Measurements from ENCODE around the gene TNIP1. TPM values are rescaled to one million over a fixed set of nuclear protein-coding genes. Genes with fewer than 3 reads are reported as not detected.

Gene TNIP1
- total RNA-seq, 2 experiments from 2014 or later, result 132 to 138 TPM

GRCh38 chr5:151038801-151039238, 42.0 kb downstream of the TNIP1 start:
- no peak overlapping the region for H3K4me3 Mint-ChIP-seq
- no peak for DNase-seq
- ChIA-PET POLR2A (no interaction called here), CTCF (interaction anchor here (0.8 to 1.6 kb wide), 3 partner anchors 9 to 77 kb away, joined by 4 to 6 read pairs (median 4); no protein-coding TSS in a partner anchor)
- no peaks in the 10 kb centered on the region for H3K9me3 Mint-ChIP-seq (ENCODE audit: insufficient read depth)
- H3K27ac Mint-ChIP-seq, result no peak overlapping the region
- peaks cover 67% of the 10 kb centered on the region for H3K36me3 Mint-ChIP-seq (ENCODE audit: low read depth)
- H3K4me1 Mint-ChIP-seq (ENCODE audit: low read depth), result peaks cover 7% of the 10 kb centered on the region
- ATAC-seq, result no peak
- no peaks in the 10 kb centered on the region for H3K27me3 Mint-ChIP-seq (ENCODE audit: low read depth)

DNA sequence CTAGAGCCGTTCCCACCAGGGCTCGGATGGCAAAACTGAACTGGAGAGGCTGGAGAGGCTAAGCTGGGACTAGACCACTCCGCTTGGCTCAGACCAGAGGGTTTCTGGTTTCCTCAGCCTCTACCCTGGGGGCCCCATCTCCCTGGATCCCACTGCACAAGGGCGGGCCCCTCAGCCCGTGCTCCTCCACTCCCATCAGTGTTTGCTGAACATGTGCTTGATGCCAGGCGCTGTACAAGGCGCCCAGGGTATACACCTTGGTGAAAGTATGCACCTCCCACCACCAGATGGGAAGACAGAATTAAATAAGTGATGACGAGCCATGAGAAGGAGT, 42.5 kb downstream of the TNIP1 start:
- H3K27me3 Mint-ChIP-seq (ENCODE audit: low read depth), result no peaks in the 10 kb centered on the region

GRCh38 chr5:151037561-151038411, 43.0 kb downstream of the TNIP1 start:
- Mint-ChIP-seq H3K27me3 (ENCODE audit: low read depth) (no peaks in the 10 kb centered on the region), H3K27ac (no peak overlapping the region), H3K9me3 (ENCODE audit: insufficient read depth) (no peaks in the 10 kb centered on the region), H3K36me3 (ENCODE audit: low read depth) (peaks cover 68% of the 10 kb centered on the region), H3K4me1 (ENCODE audit: low read depth) (peaks cover 3% of the 10 kb centered on the region), H3K4me3 (no peak overlapping the region)
- ATAC-seq, result no peak
- POLR2A ChIA-PET, result interaction anchor here (0.6 kb wide), 1 partner anchor 42 kb away, joined by 3 read pairs; no protein-coding TSS in a partner anchor
- CTCF ChIA-PET, result interaction anchor here (0.9 kb wide), 1 partner anchor 10 kb away, joined by 4 read pairs; no protein-coding TSS in a partner anchor
- no peak for DNase-seq

More for the DNA sequence above, 42.5 kb downstream of the TNIP1 start:
- CTCF ChIA-PET, result interaction anchor here (0.9 to 1.6 kb wide), 2 partner anchors 9 to 78 kb away, joined by 4 read pairs; no protein-coding TSS in a partner anchor
- ATAC-seq (no peak), DNase-seq (no peak)
- Mint-ChIP-seq H3K27ac (no peak overlapping the region), H3K4me3 (no peak overlapping the region), H3K36me3 (ENCODE audit: low read depth) (peaks cover 69% of the 10 kb centered on the region), H3K9me3 (ENCODE audit: insufficient read depth) (no peaks in the 10 kb centered on the region), H3K4me1 (ENCODE audit: low read depth) (peaks cover 7% of the 10 kb centered on the region)
- POLR2A ChIA-PET, result interaction anchor here (0.6 kb wide), 1 partner anchor 41 kb away, joined by 3 read pairs; no protein-coding TSS in a partner anchor

DNA sequence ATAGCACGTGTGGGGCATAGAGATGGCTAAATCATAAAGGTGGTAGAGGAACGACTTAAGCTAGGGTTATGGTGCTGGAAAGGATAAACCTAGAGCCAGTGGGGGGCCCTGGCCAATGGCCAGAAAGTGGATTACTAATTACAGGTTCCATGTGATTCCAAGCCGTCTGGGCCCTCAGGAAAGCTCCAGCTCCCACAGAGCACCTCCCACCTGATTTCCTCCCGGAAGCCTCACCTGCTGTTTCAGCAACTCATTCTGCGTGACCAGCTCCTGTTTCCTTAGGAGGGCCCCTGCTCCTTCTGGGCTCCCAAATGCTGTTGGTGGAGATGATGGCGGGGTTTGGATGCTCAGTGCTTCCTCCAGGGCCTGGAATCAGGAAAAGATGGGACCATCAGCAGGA, 44.3 kb downstream of the TNIP1 start:
- Mint-ChIP-seq H3K4me1 (ENCODE audit: low read depth) (no peaks in the 10 kb centered on the region), H3K9me3 (ENCODE audit: insufficient read depth) (no peaks in the 10 kb centered on the region), H3K36me3 (ENCODE audit: low read depth) (peaks cover 68% of the 10 kb centered on the region), H3K27ac (no peak overlapping the region), H3K27me3 (ENCODE audit: low read depth) (no peaks in the 10 kb centered on the region), H3K4me3 (no peak overlapping the region)
- ATAC-seq (no peak), DNase-seq (no peak)
- CTCF ChIA-PET, result interaction anchor here (0.8 kb wide), 1 partner anchor 11 kb away, joined by 3 read pairs; no protein-coding TSS in a partner anchor
- POLR2A ChIA-PET, result no interaction called here

DNA sequence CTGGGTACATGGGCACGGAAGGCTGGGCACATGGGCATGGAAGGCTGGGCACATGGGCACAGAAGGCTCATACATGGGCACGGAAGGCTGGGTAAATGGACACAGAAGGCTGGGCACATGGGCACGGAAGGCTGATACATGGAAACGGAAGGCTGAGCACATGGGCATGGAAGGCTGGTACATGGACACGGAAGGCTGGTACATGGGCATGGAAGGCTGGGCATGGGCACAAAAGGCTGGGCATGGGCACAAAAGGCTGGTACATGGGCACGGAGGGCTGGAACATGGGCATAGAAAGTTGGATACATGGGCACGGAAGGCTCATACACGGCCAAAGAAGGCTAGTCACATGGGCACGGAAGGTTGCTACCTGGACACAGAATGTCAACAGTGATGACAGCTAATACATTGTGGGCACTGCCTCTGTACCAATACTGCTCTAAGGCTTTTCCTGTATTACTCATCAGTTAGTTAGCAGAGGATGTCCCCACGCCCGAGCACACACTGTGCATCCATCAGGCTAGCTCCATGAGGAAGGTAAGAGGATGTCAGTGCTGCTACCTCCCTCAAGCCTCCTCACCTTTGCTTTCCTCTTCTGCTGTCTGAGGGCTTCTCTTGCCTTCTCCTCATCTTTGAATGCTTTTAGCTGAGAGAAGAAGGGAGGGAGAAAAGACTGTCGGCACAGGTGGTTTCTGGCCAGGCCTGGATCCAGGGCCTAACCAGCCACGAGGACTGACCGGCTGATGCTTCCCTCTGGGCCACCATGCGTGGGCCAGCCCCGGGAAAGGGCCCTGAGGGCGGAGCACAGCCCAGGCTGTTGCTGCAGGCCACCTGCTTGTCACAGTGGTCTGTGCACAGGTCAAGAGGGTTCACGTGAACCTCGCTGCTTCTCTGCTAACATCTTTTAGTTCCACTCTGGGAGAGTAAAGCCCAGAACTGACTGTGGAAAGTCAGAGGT, 46.1 kb downstream of the TNIP1 start:
- POLR2A ChIA-PET, result no interaction called here
- Mint-ChIP-seq H3K4me1 (ENCODE audit: low read depth) (no peaks in the 10 kb centered on the region), H3K4me3 (no peak overlapping the region), H3K36me3 (ENCODE audit: low read depth) (peaks cover 70% of the 10 kb centered on the region), H3K27ac (no peak overlapping the region), H3K27me3 (ENCODE audit: low read depth) (no peaks in the 10 kb centered on the region), H3K9me3 (ENCODE audit: insufficient read depth) (no peaks in the 10 kb centered on the region)
- CTCF ChIA-PET, result interaction anchor here (0.8 to 1.5 kb wide), 2 partner anchors 12 to 81 kb away, joined by 3 to 5 read pairs; no protein-coding TSS in a partner anchor
- DNase-seq, result no peak
- ATAC-seq, result no peak

DNA sequence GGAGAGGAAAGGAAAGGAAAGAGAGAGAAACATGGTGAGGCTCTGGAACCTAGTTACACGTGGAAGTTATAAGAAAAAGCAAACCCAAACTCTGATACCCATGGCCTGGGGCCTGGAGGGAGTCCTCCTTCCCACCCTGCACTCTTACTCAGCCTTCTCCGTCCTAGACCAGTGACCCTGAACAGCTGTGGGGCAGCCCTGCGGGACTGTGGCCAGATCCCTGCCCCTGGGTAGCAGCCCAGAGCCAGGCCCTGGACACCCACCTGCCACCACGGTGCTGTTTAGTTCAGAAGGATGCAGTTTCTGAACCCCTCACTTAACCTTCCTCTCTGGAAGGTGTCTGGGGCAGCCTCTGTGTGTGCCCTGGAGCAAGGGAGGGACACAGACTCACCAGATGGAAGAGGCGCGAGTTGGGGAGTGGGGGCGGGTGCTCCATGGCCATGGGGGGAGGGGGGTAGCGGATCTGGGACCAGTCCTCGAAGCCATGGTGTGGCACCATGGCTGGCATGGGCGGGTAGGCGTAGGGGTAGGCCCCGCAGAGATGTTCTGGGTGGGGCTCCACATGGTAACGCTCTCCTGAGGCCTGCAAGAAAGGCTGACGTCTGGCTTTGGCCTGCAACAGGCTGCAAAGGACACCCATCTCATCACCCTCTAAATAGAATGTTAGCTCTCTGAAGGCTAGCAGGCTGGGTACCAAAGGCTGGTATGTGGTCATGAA, 47.5 kb downstream of the TNIP1 start:
- no peak for ATAC-seq
- Mint-ChIP-seq H3K27ac (no peak overlapping the region), H3K36me3 (ENCODE audit: low read depth) (peaks cover 74% of the 10 kb centered on the region), H3K4me3 (no peak overlapping the region), H3K27me3 (ENCODE audit: low read depth) (no peaks in the 10 kb centered on the region), H3K4me1 (ENCODE audit: low read depth) (no peaks in the 10 kb centered on the region), H3K9me3 (ENCODE audit: insufficient read depth) (no peaks in the 10 kb centered on the region)
- POLR2A ChIA-PET, result no interaction called here
- DNase-seq, result no peak
- CTCF ChIA-PET, result no interaction called here

GRCh38 chr5:151031554-151031953, 49.3 kb downstream of the TNIP1 start:
- Mint-ChIP-seq H3K36me3 (ENCODE audit: low read depth) (peaks cover 68% of the 10 kb centered on the region), H3K4me1 (ENCODE audit: low read depth) (no peaks in the 10 kb centered on the region), H3K9me3 (ENCODE audit: insufficient read depth) (no peaks in the 10 kb centered on the region), H3K27me3 (ENCODE audit: low read depth) (no peaks in the 10 kb centered on the region), H3K27ac (no peak overlapping the region), H3K4me3 (no peak overlapping the region)
- no peak for DNase-seq
- POLR2A ChIA-PET, result no interaction called here
- no peak for ATAC-seq
- CTCF ChIA-PET, result interaction anchor here (1.4 to 1.5 kb wide), 2 partner anchors 16 to 21 kb away, joined by 3 to 4 read pairs; no protein-coding TSS in a partner anchor

DNA sequence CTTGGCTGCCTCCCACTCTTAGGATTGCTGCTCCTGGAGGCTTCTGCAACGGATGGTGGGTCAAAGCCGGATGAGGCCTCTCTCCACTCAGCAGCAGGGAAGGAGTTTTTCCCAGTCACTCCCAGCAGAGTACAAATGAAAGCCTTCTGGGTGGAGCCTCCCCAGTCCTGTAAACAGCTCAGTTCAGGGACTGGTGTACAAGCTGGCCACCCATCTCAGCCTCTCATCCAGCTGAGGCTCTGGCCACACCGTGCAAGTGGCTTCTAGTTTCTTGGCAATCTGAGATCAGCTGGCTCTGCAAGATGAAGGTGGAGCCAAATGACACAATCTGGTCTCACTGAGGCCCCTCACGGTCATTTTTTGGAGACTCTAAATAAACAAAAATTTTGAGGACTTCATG, 50.5 kb downstream of the TNIP1 start:
- Mint-ChIP-seq H3K27me3 (ENCODE audit: low read depth) (no peaks in the 10 kb centered on the region), H3K4me3 (no peak overlapping the region), H3K9me3 (ENCODE audit: insufficient read depth) (no peaks in the 10 kb centered on the region), H3K27ac (no peak overlapping the region), H3K4me1 (ENCODE audit: low read depth) (no peaks in the 10 kb centered on the region), H3K36me3 (ENCODE audit: low read depth) (peaks cover 59% of the 10 kb centered on the region)
- ATAC-seq (no peak), DNase-seq (no peak)
- ChIA-PET CTCF (interaction anchor here (1.5 kb wide), 1 partner anchor 17 kb away, joined by 4 read pairs; no protein-coding TSS in a partner anchor), POLR2A (no interaction called here)

- Mint-ChIP-seq H3K9me3 (ENCODE audit: insufficient read depth) (no peaks in the 10 kb centered on the region), H3K27ac (no peak overlapping the region), H3K36me3 (ENCODE audit: low read depth) (peaks cover 59% of the 10 kb centered on the region), H3K27me3 (ENCODE audit: low read depth) (no peaks in the 10 kb centered on the region), H3K4me3 (no peak overlapping the region), H3K4me1 (ENCODE audit: low read depth) (no peaks in the 10 kb centered on the region)
- ATAC-seq (no peak), DNase-seq (no peak)
- POLR2A ChIA-PET, result no interaction called here
- CTCF ChIA-PET, result interaction anchor here (1.5 kb wide), 1 partner anchor 18 kb away, joined by 4 read pairs; no protein-coding TSS in a partner anchor
Measured at GRCh38 chr5:151030056-151030336, 50.8 kb downstream of the TNIP1 start.

DNA sequence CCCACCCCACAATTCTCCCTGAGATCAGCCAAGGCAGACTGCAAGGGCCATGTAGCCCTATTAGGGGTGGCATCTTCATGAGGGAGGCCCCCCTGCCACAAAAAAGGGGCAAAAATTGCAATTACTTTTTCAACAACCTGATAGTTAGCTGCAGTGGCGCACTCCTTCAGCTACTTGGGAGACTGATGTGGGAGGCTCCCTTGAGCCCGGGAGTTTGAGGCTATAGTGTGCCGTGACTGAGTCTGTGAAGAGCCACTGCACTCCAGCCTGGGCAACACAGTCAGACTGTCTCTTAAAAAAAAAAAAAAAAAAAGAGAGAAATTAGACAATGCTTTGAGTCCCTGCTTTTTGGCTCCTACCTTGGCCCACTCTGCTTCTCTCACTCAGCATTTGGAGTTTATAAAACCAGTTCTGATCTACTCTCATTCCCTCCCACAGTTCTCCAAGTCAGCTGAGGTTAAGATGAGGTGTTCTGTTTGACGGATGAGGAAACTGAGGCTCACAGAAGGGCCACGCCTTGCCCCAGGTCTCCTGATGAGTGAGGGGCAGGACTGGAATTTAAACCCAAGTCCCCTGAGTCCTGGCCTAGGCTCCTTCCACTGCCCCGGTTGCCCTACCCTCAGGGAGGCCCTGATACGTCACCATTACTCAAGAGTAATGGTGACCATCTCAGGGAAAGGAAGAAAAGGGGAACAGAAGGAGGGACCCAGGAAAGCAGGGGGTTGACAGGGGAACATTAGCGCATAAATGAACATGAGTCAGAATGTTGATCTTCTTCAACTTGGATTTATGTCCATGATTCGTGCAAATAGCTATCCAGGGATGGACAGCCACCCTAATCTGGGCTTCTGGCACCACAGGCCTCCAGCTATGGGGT, 51.4 kb downstream of the TNIP1 start:
- no peak for DNase-seq
- Mint-ChIP-seq H3K4me3 (no peak overlapping the region), H3K27ac (no peak overlapping the region), H3K9me3 (ENCODE audit: insufficient read depth) (no peaks in the 10 kb centered on the region), H3K4me1 (ENCODE audit: low read depth) (no peaks in the 10 kb centered on the region), H3K27me3 (ENCODE audit: low read depth) (no peaks in the 10 kb centered on the region), H3K36me3 (ENCODE audit: low read depth) (peaks cover 56% of the 10 kb centered on the region)
- no peak for ATAC-seq
- CTCF ChIA-PET, result no interaction called here
- POLR2A ChIA-PET, result no interaction called here

- CTCF ChIA-PET, result no interaction called here
- POLR2A ChIA-PET, result no interaction called here
- H3K36me3 Mint-ChIP-seq (ENCODE audit: low read depth), result peaks cover 49% of the 10 kb centered on the region
- no peaks in the 10 kb centered on the region for H3K9me3 Mint-ChIP-seq (ENCODE audit: insufficient read depth)
- no peak overlapping the region for H3K4me3 Mint-ChIP-seq
- no peaks in the 10 kb centered on the region for H3K4me1 Mint-ChIP-seq (ENCODE audit: low read depth)
- ATAC-seq (no peak), DNase-seq (no peak)
- no peaks in the 10 kb centered on the region for H3K27me3 Mint-ChIP-seq (ENCODE audit: low read depth)
- H3K27ac Mint-ChIP-seq, result peak overlapping the region; percentile 23
Measured at GRCh38 chr5:151028717-151029116, 52.1 kb downstream of the TNIP1 start.

Data from activated CD8-positive, alpha-beta T cell treated with anti-CD3 and anti-CD28 coated beads, Interleukin-2, amount 10 ng/mL, durations not matched to agents 7 days and 5 days (primary cell).